HG02642 (cell line): ENCODE data around the gene LIPE.

Experiments
- ATAC-seq: cut with Tn5 transposase; IDR thresholded peaks from one replicate; pipeline ENCODE4 v1.9.1; 2021; ENCODE audit warnings: mild to moderate bottlenecking; ENCODE audit not compliant: unreplicated experiment, poor library complexity

The LIPE gene

DNA sequence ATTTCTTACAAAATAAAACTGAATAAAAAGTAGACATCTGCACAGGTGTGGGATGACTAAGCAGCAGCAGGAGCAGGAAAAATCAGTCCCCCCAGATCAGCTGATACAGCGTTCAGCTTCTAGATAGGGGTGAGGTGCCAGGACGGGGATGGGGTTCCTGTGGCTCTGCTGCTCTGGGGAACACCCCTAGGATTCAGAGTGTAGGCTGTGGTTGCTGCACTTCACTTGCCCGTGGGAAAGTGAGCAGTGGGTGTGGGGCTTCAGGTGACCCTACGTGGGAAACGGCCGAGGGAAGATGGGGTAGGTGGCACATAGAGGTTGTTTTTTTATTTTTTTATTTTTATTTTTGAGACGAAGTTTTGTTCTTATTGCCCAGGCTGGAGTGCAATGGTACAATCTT, 18.8 kb upstream of the LIPE start:
- ATAC-seq: no peak

DNA sequence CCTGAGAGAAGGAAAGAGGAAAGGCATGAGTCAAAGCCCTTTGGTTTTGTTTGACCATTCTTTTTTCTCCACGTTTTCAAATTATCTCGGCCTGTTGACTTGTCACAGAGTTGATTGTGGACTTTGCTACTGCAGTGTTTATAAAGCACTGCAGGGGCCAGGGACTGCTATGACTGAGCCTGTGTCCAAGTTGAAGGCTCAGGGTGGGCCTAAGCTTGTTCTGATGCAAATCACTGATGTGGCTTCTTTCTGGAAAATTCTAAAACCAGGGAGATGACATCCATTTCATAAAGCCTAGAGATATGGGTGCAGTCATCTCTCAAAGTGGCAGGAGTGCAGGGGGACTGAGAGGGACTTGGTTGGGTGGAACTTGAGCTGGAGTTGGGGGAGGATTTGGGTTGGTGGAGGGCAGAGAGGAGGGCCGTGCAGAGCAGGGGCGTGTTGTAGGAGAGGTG, 16.8 kb upstream of the LIPE start:
- no peak for ATAC-seq

DNA sequence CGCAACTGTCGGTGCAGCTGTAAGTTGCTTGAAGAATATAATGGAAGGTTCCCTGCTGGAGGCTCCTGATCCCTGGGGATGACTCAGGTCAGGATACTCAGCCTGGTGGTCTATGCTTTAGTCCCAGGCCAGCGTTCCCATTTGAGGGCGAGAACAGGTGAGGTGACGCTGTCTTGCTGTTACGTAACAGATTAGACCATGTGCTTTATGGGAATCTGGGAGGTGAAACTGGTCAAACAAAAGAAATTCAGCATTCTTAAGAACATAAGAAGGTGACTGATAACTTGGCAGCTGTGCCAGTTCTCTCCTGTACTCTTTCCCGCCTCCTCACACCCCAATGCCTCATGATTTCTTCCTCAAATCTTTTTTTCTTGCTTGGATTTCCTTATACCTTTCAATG, 15.6 kb upstream of the LIPE start, which contains the start of gene CXCL17:
CXCL17 (minus strand) TSS at position 114 of the 400 bp plus-strand sequence. CDS start 114 bp downstream, outside the sequence.
- no peak for ATAC-seq

DNA sequence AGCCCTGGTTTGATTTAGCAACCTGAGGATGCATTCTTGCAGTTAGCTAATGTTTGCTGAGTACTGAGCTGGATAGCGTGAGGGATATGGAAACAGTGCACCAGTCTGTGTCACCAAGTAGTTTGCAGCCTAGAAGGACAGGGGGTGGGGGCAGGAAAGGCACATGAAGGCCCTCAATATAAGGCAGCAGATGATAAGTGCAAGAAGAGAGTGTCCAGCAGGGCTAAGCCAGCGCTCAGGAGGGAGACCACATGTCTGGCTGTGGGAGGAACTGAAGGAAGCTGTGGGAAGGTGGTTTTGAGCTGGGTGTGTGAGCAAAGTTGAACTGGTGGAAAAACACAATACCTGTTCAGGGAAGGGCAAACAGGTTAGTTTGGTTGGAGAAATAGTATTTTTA, 13.9 kb upstream of the LIPE start:
- no peak for ATAC-seq

DNA sequence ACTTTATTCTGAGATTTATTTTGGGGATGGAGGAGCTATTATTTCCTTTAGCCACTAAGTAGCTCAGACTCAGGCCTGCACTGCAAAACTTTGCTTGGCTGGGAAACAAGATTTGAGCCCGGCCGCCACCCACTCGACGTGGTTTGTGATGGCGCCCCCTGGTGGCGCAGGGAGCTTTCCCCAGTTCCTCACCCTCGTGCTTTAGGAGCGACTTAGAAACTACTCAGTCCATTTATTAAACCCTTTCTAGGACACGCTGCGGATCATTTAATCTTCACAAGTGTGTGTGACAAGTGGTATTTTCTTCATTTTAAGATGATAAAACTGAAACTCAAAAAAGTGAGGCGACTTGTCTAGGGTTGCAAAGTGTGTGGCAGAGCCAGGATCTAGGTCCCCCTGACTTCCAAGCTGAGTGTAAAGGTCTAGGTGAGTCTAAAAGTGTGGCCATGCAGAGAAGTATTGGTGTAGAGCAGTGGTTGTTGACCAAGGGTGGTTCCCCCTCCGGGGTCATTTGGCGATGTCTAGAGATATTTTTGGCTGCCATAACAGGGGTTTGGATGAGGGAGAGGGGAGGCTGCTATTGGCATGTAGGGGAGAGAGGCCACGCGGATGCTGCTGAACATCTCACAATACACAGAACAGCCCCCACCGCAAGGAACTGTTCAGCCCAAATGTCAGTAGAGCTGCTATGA, 13.3 kb upstream of the LIPE start:
- ATAC-seq: no peak

DNA sequence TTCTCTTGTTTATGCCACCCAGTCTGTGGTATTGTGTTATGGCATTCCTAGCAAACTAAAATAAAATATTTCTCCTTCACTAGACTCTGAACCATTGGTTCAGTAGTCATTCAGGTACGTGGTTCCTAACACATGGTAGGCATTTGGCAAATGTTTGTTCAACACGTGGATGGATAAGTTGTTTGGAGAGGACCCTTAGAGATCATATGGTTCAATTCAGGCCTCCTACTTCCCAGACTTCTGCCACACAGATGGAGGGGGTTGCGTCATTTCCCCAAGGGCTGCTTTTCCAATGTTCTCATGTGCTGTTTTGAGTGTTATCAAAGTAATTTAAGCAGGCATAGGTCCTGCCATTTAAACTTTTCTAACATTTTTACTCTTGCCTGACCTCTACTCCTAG, 8.8 kb upstream of the LIPE start:
- ATAC-seq: no peak

DNA sequence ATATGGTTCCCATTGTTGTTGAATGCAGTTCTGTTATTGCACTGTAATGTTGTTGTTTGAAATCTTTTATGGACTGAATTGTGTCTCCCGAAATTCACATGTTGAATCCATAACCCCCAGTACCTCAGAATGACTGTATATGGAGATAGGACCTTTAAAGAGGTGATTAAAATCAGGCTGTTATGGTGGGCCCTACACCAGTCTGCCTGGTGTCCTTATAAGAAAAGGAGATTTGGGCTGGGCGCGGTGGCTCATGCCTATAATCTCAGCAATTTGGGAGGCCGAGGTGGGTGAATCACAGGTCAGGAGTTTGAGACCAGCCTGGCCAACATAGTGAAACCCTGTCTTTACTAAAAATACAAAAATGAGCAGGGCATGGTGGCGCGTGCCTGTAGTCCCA, 8.1 kb upstream of the LIPE start:
- no peak for ATAC-seq

DNA sequence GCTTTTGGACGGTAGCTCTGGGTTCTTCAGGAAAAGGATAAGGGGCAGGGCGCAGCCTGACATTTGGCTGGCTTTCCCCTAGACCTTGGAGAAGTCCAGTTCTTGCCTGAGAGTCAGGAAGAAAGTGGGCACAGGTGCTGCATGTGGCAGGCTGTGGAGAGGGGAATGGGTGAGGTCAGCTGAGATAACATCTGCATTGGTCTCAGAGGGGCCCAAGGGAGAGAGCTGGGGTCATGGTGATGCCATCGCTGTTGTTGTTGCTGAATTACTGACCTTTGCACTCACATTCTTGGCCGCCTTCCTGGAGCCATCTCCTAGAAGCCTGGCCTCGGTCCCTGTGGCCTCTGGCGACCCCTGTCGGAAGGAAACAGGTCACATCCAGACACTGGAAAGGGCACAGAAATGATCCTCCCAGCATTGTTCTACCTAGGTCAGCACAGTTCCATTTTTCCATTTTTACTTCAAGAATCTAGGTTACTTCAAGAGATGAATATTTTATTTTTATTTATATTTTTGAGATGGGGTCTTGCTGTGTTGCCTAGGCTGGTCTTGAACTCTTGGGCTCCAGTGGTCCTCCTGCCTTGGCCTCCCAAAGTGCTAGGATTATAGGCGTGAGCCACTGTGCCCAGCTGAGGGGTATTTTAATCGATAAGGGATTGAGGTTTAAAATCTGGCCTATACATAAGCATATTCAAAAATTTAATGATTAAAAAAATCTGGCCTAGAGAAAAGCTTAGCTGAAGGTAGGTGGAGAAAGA, 6.5 kb upstream of the LIPE start:
- ATAC-seq: no peak

DNA sequence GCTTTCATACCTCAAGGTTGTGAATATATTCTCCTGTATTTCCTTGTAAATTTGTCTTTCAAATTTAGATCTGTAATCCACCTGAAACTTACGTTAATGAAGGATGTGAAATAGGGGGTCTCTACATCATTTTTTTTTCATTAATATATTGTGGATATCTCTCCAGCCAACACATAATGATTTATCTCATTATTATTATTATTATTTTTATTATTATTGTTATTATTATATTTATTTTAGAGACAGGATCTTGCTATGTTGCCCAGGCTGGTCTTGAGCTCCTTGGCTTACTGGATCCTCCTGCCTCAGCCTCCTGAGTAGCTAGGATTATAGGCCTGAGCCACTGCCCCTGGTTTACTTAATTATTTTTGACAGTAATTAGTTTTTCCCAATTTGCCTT, 4.3 kb upstream of the LIPE start:
- ATAC-seq: no peak

DNA sequence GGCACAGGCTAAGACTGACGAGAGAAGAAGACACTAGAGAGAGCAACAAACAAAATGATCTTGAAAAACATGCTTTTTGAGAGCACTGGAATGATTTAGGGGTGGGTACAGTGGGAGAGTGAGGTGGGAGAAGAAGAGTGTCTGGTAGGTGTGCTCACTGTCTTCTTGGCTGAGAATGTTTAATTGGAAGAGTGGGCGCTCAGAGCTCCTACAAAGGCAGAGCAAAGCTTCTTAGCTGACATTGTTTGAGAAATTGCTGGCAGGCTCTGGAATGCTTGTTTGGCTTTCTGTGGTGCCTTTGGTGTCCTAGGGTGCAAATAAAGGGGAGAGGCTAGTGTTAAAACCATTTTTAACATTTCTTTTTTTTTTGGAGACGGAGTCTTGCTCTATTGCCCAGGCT, 1.5 kb upstream of the LIPE start:
- ATAC-seq: no peak

DNA sequence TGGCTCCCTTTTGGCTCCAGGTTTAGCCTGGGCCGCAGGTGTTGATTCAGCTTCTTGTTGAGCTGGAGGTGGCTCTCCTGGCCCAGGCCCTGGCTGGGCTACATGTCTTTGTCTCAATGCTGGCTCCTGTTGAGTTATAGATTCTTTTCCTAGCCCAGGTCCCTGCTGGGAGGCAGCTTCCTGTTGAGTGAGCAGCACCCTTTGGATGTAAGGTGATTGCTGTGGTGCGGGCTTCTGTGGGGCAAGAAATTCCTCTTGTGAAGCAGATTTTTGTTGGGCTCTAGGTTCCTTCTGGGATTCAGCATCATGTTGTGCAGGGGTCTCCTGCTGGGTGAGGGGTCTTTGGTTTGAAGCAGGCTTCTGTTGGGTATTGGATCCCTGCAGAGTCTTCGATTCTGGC, 545 bp downstream of the LIPE start:
- no peak for ATAC-seq

DNA sequence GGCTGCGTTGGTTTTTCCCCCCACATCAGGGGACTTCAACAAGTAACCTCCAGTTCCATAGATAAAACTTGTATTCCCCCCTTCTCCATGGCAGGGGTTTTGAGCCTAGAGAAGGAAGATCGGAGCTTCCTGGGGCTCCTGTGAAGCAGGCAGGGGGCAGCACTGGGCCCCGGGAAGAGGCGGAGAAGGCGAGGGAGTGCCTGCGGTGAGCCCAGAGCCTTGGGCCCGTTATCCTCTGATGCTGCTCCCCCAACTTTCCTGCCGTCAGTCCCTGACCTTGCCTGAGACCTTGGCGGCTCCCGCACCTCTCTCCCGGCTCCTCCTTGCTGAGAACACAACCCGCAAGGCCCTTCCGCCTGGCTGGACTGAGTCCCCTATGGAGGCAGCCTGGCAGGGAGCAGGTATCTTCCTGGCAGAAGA, 2.5 kb downstream of the LIPE start:
- ATAC-seq: no peak

DNA sequence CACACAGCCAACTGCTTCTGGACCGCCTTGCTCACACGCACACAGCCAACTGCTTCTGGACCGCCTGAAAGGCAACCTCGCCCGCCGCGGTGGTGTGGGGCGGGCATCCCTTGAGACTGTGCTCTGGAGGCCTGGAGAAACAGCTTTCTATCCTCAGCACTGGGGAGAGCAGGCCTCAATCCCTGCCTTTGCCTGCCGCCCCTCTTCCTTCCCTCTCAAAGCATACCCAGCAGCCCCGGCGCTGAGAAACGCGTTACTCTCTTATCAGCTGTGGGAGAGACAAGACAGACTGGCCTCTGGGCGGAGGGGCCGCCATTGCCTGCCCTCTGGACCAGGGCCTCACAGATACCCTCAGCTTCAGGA, 2.9 kb downstream of the LIPE start:
- no peak for ATAC-seq

DNA sequence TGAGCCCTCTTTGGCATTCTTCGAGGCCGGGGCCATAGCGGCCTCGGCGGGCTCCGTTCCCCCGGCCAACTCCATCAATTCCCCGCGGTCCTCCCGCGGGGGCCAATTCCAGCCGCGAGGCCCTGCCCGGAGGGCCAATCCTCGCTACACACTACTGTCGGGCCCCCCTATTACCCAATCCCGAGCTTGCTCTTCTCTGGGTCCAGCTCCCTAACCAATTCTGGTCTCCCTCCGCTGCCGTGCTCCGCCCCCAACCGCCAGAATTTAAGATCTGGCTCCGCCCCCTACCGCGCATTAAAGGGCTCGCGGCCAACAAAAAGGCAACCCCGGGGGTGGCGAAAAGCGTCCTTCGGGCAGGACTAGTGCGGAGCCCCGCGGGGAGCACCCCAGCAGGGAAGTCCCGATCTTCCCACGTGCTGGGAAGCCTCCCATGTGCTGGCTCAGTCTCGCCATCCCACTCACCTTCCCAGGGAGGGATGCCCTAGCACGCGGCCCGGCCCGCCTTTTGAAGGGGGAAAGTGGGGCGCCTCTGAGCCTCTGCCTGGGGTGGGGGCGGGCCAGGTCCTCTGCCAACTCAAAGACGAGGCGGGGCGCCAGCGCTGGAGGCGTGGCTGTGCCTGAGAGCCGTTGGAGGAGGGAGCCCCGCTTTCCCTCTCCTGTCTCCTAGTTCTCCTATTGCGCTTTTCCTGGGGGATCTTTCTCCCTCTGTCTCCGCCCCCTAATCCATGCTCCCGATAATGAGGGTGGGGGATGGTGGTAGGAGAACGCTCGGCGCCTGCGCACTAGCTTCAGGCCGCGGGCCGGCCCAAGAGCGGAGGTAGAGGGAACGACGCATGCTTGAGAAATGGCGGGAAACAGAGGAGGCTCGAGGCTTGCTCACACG, 3.5 kb downstream of the LIPE start:
- peak; percentile 91 for ATAC-seq

DNA sequence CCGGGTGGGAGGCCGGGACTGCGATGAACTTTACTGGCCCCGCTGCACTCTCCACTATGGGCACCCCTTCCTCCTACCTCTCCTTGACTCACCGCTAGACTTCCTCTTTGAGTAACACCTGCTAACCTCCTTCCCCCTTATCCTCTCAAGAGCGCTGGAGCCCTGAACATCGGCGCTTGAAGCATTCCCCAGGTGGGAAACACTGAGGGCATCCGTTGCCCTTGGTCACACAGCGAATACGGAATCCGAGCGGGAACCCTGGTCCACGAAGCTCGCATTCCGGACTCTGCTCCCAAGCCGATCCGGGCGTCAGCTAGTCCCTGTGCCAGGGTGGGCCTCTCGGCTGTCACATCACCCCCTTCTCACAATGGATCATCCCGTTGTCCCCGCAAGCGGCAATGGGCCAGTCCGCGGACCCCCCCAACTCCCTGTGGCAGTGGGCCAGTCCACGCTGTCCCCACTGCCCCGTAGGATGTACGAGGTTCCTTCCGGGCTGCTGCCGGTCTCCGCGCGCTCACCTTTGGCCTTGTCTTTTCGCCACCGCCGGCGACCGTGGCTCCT, 4.2 kb downstream of the LIPE start:
- ATAC-seq: peak; percentile 41

DNA sequence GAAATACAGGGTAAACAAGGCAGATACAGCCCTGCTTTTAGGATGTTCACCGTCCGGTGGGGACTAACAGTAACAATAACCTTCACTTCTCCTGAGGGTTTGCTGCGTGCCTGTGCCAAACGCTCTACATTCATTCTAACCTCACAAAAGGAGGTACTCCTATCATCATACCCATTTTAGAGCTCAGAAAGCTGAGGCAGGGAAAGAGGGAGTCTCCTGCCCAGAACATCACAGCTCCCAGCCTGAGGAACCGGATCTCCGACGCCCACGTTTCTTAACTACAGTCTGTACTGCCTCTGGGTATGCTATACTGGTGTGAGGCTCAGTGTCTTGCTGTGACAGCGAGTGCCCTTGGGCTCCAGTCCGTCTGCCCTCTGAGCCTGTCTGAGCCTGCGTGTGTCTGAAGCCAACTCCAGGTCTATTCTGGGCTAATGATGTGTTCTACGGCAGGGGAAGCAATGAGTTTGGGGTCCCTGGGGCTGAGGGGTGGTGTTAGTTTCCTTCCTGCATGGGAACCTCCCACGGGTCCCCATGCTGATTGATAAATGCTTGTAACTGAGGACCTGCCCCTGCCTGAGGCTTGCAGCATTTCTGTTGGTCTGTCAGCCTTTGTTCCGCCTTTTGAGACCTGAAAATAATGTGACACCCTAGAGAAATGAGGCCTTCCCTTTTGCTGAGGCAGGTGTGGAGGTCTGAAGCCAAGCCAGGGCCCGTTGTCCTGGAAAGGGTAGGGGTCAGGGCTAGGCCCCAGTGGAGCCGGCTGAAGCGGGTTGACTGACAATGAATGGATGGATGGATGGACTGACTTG, 4.9 kb downstream of the LIPE start:
- ATAC-seq: no peak

DNA sequence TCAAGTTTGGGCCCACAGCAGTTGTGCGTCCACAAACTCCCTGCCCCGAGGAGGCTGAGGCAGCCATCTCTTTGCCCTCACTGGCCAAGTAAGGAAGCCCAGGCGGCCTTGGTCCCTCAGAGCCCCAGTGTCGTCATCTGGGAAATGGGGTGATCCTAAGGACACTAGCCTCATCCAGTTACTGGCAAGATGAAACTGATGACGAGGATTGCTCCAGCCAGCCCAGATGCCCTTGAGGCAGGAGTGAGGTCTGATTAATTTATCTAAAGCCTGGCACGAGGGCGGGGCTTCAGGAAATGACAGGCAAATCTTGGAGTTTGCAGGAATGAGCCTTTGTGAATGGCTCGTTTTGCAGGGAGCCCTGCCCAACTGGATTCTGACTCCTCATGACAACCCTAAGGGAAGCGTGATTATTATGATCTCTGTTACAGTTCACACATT, 5.6 kb downstream of the LIPE start:
- no peak for ATAC-seq

DNA sequence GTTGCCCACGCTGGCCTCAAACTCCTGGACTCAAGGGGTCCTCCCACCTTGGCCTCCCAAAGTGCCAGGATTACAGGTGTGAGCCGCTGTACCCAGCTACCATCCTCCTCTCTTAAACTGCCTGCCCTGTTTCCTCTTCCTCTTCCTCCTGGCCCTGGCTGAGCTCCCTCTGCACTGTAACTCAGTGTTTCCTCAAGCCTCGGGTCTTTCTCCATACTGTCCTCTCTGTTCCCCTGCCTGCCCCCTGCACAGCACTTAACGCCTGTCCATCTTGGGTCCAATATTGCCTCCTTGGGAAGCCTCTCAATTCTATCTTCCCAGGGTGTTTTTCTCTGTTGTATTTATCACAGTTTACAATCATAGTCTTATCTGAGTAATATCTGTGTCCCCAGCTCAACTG, 6.1 kb downstream of the LIPE start:
- ATAC-seq: no peak

DNA sequence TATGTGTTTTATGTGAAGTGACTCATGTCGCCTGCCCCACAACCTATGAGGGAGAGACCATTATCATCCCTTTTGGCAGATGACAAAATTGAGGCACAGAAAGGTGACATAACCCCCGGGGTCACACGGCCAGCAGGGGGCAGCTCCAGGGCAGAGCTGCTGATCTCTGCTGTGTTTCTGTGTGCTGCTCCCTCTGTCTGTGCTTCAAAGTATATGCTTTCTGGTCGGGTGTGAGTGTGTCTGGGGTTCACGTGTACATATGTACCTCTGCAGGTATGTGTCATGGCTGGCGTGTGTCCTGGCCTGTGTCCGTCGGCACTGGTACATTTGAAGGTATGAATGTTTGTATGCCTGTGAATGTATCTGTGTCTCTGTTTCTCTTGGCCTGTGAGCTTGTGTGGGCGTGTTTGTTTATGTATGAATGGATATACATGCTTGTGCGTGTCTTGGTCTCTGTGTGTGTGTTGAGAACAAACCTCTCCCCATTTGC, 7.1 kb downstream of the LIPE start:
- ATAC-seq: no peak

DNA sequence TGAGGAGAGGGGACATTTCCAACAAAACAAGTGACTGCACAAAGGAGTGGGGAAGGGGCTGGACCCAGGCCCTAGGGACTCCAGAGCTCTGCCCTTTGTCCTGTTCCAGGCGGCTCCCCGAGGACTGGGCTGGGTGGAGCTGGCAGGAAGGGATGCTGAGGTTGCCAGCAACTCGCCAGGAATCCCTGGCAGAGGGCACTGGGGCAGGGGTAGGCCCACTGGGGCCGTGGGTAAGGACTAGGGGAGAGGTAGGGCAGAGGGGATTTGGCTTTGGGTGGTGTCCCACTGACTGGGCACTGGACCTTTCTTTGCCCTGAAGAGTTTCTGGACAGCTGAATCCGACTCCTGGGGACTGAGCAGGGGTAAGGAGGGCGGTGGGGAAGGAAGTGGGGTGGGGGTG, 7.9 kb downstream of the LIPE start:
- no peak for ATAC-seq
